B cell (primary cell): ENCODE measurements around the gene TRPT1.

Experiments
- CTCF ChIP-seq: fragments of 200-600 bp; IDR thresholded peaks from one replicate; pipeline ENCODE4 v1.8.0; 2022; ENCODE audit warnings: antibody characterized with exemption, mild to moderate bottlenecking
- EZH2 ChIP-seq: IDR thresholded peaks from 2 replicates; pipeline ENCODE4 v1.6.1; 2012; ENCODE audit warnings: borderline replicate concordance, low read depth, mild to moderate bottlenecking, moderate library complexity, low read length; ENCODE audit not compliant: insufficient read depth, poor library complexity, severe bottlenecking

GRCh38 chr11:64229090-64229743 lies 3.2 kb upstream of the TRPT1 start:
- TF ChIP-seq EZH2 (no peak), CTCF (no peak)
